Neural cell (in vitro differentiated cells): ENCODE measurements around the gene ABCB10.

ENCODE experiments used
- CTCF ChIP-seq: fragments of 450-650 bp; IDR thresholded peaks from 2 replicates; pipeline ENCODE4 v1.5.1; 2014; ENCODE audit warnings: antibody characterized with exemption, mild to moderate bottlenecking, moderate library complexity; ENCODE audit not compliant: poor library complexity, severe bottlenecking
- EZH2 ChIP-seq: fragments of 200-600, 300-800 bp; shearing (Covaris generic), sonication (generic); IDR thresholded peaks from 2 replicates; pipeline ENCODE4 v1.6.1; 2014; ENCODE audit warnings: antibody characterized with exemption, low read length, borderline replicate concordance, mild to moderate bottlenecking; ENCODE audit not compliant: insufficient read depth, poor library complexity, severe bottlenecking
- MXI1 ChIP-seq: fragments of 450-650 bp; conservative IDR thresholded peaks from 2 replicates; pipeline ENCODE4 v1.6.1; 2014; ENCODE audit warnings: antibody characterized with exemption, mild to moderate bottlenecking; ENCODE audit not compliant: poor library complexity, severe bottlenecking
- RAD21 ChIP-seq: fragments of 450-650 bp; conservative IDR thresholded peaks from 2 replicates; pipeline ENCODE4 v1.6.1; 2014; ENCODE audit warnings: antibody characterized with exemption, mild to moderate bottlenecking, moderate library complexity
- TAF1 ChIP-seq: IDR thresholded peaks from 2 replicates; pipeline ENCODE4 v1.6.1; 2012; ENCODE audit warnings: low read depth

DNA sequence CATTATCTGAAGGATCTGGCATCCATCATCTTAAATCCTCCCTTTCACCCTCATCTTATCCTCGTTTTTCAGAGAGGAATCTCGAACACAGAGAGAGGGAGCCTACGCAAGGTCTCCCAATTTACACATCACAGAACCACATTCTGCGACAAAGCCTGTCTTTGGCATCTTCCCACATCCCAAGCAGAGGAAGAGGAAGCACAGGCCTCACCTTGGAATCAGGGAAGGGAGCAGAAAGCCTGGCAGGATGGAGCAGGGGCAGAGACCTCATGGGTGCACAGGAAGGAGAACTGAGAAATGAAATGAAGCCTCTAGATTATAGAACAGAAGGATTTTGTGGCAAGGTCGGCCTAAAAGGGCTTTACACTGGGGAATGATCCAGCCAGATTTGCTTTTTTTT, 5.8 kb downstream of the ABCB10 start:
- TF ChIP-seq MXI1, result no peak
- TF ChIP-seq CTCF, result no peak
- no peak for TF ChIP-seq RAD21
- no peak for TF ChIP-seq EZH2
- TF ChIP-seq TAF1, result no peak
